Stomach smooth muscle (tissue), 2 donors: Measurements from ENCODE around the gene RAB25.

Experiments used
- H3K27ac ChIP-seq: one replicate; pipeline ENCODE4 v1.7.0; 2013; ENCODE audit warnings: mild to moderate bottlenecking, low read length, inconsistent platforms
- H3K27me3 ChIP-seq, 2 donors: one replicate each; pipeline ENCODE4 v1.7.0; 2013; ENCODE audit warnings: low read length in 2 of 2; ENCODE audit not compliant: insufficient read depth in 2 of 2, control insufficient read depth in 1 of 2
- H3K36me3 ChIP-seq, 2 donors: one replicate each; pipeline ENCODE4 v1.7.0; 2013; ENCODE audit warnings: low read length in 2 of 2; ENCODE audit not compliant: control insufficient read depth in 2 of 2, insufficient read depth in 2 of 2
- H3K4me1 ChIP-seq: one replicate; pipeline ENCODE4 v1.7.0; 2013; ENCODE audit warnings: low read length; ENCODE audit not compliant: control insufficient read depth, insufficient read depth
- H3K4me3 ChIP-seq, 2 donors: one replicate each; pipeline ENCODE4 v1.7.0; 2013; ENCODE audit warnings: low read length in 2 of 2
- H3K9ac ChIP-seq, 2 donors: one replicate each; pipeline ENCODE4 v1.7.0; 2013; ENCODE audit warnings: low read length in 2 of 2, mild to moderate bottlenecking in 1 of 2
- H3K9me3 ChIP-seq, 2 donors: one replicate each; pipeline ENCODE4 v1.7.0; 2013; ENCODE audit warnings: low read length in 2 of 2; ENCODE audit not compliant: control insufficient read depth in 2 of 2
- donor health status: healthy.
- donor health status: Pancreatic carcinoma.

Gene RAB25

DNA sequence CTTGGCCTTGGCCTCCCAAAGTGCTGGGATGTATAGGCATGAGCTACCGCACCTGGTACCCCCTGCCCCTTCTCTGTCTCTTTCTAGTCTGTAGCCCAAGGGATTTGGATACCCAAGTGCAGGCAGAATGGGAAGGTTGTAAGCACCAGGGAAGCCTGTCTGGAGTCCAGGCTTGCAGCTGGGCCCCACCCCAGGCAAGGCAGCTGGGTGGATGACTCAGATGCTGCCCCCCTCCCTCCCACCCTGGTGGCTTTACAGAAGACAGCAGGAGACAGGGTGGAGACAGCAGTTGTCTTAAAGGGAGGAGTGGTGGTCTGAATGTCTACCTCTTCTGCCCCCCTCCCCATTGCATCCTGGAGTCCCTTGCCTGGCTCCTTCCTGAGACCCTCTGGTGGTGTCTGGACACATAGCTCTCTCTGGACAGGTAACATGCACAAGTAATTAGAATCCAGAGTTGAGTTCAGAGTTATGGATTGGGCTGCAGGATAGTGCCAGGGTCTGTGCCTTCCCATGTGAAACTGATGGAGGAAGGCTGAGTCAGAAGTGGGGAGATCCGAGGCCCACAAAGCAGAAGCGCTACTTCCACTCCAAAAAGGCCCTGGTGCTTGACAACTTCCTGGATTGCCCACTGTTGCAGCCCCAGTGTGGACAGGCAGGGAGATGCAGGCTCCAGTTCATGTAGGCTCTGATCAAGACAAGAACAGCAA is 58.7 kb downstream of the RAB25 start:
- H3K27ac ChIP-seq, result peak overlapping the region; percentile 98
- peak overlapping the region; percentile 34 to 51 for H3K9ac ChIP-seq

More for the DNA sequence above, 58.7 kb downstream of the RAB25 start:
- Histone ChIP-seq H3K4me1 (peaks cover 74% of the 10 kb centered on the region), H3K4me3 (peak overlapping the region; percentile 59 to 74), H3K9me3 (no peaks in the 10 kb centered on the region), H3K27me3 (no peaks in the 10 kb centered on the region), H3K36me3 (peaks cover 0 to 5% of the 10 kb centered on the region in 2 donors)
